CD4-positive, alpha-beta T cell treated with Interleukin-4 for 4 hours (primary cell): Measurements from ENCODE around the gene DOCK4.

Experiments used
- DNase-seq: peaks from one replicate; pipeline ENCODE4 v3.0.0-alpha.2; 2020

Gene DOCK4

GRCh38 chr7:111796671-111797070, 409.5 kb downstream of the DOCK4 start:
- no peak for DNase-seq

GRCh38 chr7:111789870-111790269, 416.3 kb downstream of the DOCK4 start:
- DNase-seq: no peak

GRCh38 chr7:111789048-111789320, 417.2 kb downstream of the DOCK4 start:
- no peak for DNase-seq

- no peak for DNase-seq
These were observed 417.7 kb downstream of the DOCK4 start for GRCh38 chr7:111788286-111789047.

GRCh38 chr7:111787741-111788140, 418.5 kb downstream of the DOCK4 start:
- no peak for DNase-seq

- no peak for DNase-seq
These were observed 419.1 kb downstream of the DOCK4 start for GRCh38 chr7:111787099-111787498.

GRCh38 chr7:111785076-111785475, 421.1 kb downstream of the DOCK4 start:
- no peak for DNase-seq

- DNase-seq: no peak
These were observed 421.9 kb downstream of the DOCK4 start for GRCh38 chr7:111784296-111784695.

- DNase-seq: no peak
These were observed 422.3 kb downstream of the DOCK4 start for GRCh38 chr7:111783854-111784253.

GRCh38 chr7:111780527-111780926, 425.7 kb downstream of the DOCK4 start:
- no peak for DNase-seq

GRCh38 chr7:111775206-111775605, 431.0 kb downstream of the DOCK4 start:
- no peak for DNase-seq

- no peak for DNase-seq
These were observed 433.5 kb downstream of the DOCK4 start for GRCh38 chr7:111772716-111773115.

- DNase-seq: no peak
These were observed 434.6 kb downstream of the DOCK4 start for GRCh38 chr7:111771638-111772037.

GRCh38 chr7:111770116-111770515, 436.1 kb downstream of the DOCK4 start:
- no peak for DNase-seq

- DNase-seq: no peak
These were observed 440.2 kb downstream of the DOCK4 start for GRCh38 chr7:111765751-111766643.

- no peak for DNase-seq
These were observed 442.9 kb downstream of the DOCK4 start for GRCh38 chr7:111763221-111763801.

GRCh38 chr7:111762799-111763198, 443.4 kb downstream of the DOCK4 start:
- no peak for DNase-seq

- no peak for DNase-seq
These were observed 444.0 kb downstream of the DOCK4 start for GRCh38 chr7:111762211-111762610.

GRCh38 chr7:111760043-111760442, 446.2 kb downstream of the DOCK4 start:
- no peak for DNase-seq

- DNase-seq: no peak
These were observed 447.9 kb downstream of the DOCK4 start for GRCh38 chr7:111758332-111758731.

- no peak for DNase-seq
These were observed 449.5 kb downstream of the DOCK4 start for GRCh38 chr7:111756687-111757178.

- DNase-seq: no peak
These were observed 450.8 kb downstream of the DOCK4 start for GRCh38 chr7:111755383-111755782.

GRCh38 chr7:111753968-111754367, 452.2 kb downstream of the DOCK4 start:
- no peak for DNase-seq
